ENCODE data around the gene SEMA5A.

Gene SEMA5A

GRCh38 chr5:9128136-9128535 lies 417.7 kb downstream of the SEMA5A start:
- H3K4me1 ChIP-seq: no peaks in the 10 kb centered on the region
- H3K36me3 ChIP-seq: no peaks in the 10 kb centered on the region
- H3K9me3 ChIP-seq: no peaks in the 10 kb centered on the region
- H3K4me3 ChIP-seq (ENCODE audit: low read depth, low read length): no peak overlapping the region
- no peak for DNase-seq
- no peaks in the 10 kb centered on the region for H3K27me3 ChIP-seq
- TF ChIP-seq CTCF (IDR thresholded peaks at IDR 0.05; ENCODE audit: low read depth, low read length): no peak

- Histone ChIP-seq H3K27me3 (no peaks in the 10 kb centered on the region), H3K9me3 (no peaks in the 10 kb centered on the region), H3K4me1 (no peaks in the 10 kb centered on the region), H3K36me3 (no peaks in the 10 kb centered on the region), H3K4me3 (ENCODE audit: low read depth, low read length) (no peak overlapping the region)
- TF ChIP-seq CTCF (IDR thresholded peaks at IDR 0.05; ENCODE audit: low read depth, low read length): no peak
- no peak for DNase-seq
Observed at GRCh38 chr5:9126490-9126889, 419.4 kb downstream of the SEMA5A start.

- Histone ChIP-seq H3K4me1 (no peaks in the 10 kb centered on the region), H3K4me3 (ENCODE audit: low read depth, low read length) (no peak overlapping the region), H3K27me3 (no peaks in the 10 kb centered on the region), H3K9me3 (no peaks in the 10 kb centered on the region), H3K36me3 (no peaks in the 10 kb centered on the region)
- no peak for DNase-seq
- TF ChIP-seq CTCF (IDR thresholded peaks at IDR 0.05; ENCODE audit: low read depth, low read length): no peak
Observed at GRCh38 chr5:9125852-9126251, 420.0 kb downstream of the SEMA5A start.

- H3K4me3 ChIP-seq (ENCODE audit: low read depth, low read length): no peak overlapping the region
- TF ChIP-seq CTCF (IDR thresholded peaks at IDR 0.05; ENCODE audit: low read depth, low read length): no peak
- no peaks in the 10 kb centered on the region for H3K9me3 ChIP-seq
- DNase-seq: no peak
- H3K4me1 ChIP-seq: no peaks in the 10 kb centered on the region
- no peaks in the 10 kb centered on the region for H3K36me3 ChIP-seq
- H3K27me3 ChIP-seq: no peaks in the 10 kb centered on the region
Observed at GRCh38 chr5:9124838-9125237, 421.0 kb downstream of the SEMA5A start.

- DNase-seq: no peak
- H3K4me3 ChIP-seq (ENCODE audit: low read depth, low read length): no peak overlapping the region
- H3K27me3 ChIP-seq: no peaks in the 10 kb centered on the region
- no peak for TF ChIP-seq CTCF (IDR thresholded peaks at IDR 0.05; ENCODE audit: low read depth, low read length)
- no peaks in the 10 kb centered on the region for H3K9me3 ChIP-seq
- no peaks in the 10 kb centered on the region for H3K4me1 ChIP-seq
- H3K36me3 ChIP-seq: no peaks in the 10 kb centered on the region
Observed at GRCh38 chr5:9124071-9124470, 421.8 kb downstream of the SEMA5A start.

- no peak overlapping the region for H3K4me3 ChIP-seq (ENCODE audit: low read depth, low read length)
- no peak for TF ChIP-seq CTCF (IDR thresholded peaks at IDR 0.05; ENCODE audit: low read depth, low read length)
- no peak for DNase-seq
- H3K27me3 ChIP-seq: no peaks in the 10 kb centered on the region
- no peaks in the 10 kb centered on the region for H3K36me3 ChIP-seq
- H3K9me3 ChIP-seq: no peaks in the 10 kb centered on the region
- H3K4me1 ChIP-seq: no peaks in the 10 kb centered on the region
Observed at GRCh38 chr5:9122528-9122927, 423.3 kb downstream of the SEMA5A start.
